Measurements from ENCODE around the gene FAP.

Gene FAP

GRCh38 chr2:162242586-162243280 is 512 bp downstream of the FAP start:
- no peak for DNase-seq

- no peak for DNase-seq
Measured at GRCh38 chr2:162241571-162241970, 1.7 kb downstream of the FAP start.

DNA sequence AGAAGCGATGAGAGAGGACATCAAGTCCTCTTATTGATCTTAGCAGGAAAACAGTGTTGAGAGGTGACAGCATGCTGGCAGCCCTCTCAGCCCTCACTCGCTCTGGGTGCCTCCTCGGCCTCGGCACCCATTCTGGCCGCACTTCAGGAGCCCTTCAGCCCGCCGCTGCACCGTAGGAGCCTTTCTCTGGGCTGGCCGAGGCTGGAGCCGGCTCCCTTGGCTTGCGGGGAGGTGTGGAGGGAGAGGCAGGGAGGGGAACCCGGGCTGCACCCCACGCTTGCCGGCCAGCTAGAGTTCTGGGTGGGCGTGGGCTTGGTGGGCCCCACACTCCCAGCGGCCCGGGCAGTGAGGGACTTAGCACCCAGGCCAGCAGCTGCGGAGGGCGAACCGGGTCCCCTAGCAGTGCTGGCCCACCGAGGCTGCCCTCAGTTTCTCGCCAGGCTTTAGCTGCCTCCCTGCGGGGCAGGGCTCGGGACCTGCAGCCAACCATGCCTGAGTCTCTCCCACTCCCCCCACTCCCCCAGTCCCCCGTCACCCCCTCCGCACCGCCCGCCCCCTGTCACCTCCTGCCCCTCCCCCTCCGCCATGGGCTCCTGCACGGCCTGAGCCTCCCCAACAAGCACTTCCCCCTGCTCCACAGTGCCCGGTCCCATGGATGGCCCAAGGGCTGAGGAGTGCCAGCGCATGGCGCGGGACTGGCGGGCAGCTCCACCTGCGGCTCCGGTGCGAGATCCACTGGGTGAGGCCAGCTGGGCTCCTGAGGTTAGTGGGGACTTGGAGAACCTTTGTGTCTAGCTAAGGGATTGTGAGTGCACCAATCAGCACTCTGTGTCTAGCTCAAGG is 8.4 kb downstream of the FAP start:
- no peak for DNase-seq

DNA sequence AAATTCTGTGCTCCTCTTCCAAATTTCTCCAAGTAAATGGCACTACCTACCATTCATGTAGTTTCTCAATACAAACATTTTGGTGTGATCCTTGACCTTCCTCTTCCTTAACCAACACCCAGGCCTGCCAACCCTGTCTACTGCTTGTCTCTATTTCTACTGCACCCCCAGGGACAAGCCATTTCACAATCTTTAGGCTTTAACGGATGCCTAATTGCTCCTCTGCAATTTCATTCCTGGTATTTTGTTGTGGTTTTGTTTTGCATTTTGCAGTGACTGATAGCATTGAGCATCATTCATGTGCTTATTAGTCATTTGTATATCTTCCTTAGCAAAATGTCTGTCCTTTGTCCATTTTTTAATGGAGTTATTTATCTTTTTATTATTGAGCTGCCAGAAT is 10.0 kb downstream of the FAP start:
- no peak for DNase-seq

DNA sequence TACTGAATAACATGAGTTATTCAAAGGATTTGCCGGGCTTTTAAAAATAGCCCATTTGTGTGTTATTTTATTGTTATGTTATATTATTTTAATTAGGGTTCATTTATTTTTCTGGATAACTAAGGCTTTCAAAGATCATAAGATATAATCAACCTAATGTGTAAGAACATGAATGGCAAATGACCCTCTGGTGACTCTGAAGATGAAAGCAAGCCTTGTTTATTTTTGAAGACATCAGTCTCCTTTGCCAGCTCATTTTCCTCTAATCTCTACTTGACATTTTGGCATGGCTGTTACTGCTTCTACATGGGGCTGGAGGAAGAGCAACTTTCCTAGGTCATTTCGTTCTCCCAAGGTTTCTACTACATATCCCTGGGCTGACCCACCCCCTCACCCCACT is 10.6 kb downstream of the FAP start:
- no peak for DNase-seq

- no peak for DNase-seq
Measured at GRCh38 chr2:162232027-162232426, 11.2 kb downstream of the FAP start.

DNA sequence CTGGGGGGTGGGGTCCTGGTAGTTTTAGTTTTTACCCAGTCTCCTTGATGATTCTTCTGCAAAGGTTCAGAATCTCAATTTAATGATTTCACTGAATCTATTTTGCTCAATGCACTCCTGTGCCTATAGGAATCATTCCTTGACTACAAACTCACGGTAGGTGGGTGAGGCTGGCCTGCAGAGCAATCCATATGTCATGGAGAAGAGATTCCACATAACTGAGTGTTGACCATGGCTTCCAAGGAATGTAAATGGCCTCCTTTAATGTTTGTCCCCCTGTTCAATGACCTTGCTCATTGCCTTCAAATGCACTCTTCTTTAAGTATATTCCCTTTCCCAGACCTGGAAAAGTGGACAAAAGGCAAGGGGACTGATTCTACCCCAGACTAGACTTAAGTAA is 12.5 kb downstream of the FAP start:
- no peak for DNase-seq

DNA sequence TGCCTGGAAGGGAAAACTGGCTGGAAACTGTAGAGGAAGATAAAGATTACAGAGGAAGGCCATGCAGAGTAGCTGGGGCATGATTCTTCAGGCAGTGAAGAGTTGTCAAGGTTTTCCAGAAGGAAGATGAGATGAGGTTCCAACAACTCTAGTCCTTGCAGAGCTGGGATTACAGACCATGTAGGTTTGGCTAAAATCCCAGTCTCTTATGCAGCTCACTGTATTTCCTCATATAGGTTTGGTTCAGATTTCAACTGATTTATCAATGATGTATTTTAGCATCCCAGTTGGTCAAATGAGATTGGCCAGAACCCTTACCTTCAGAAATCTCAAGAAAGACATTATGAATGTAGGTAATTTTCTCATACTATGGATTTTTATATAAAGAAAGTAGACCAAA is 16.4 kb downstream of the FAP start:
- no peak for DNase-seq

DNA sequence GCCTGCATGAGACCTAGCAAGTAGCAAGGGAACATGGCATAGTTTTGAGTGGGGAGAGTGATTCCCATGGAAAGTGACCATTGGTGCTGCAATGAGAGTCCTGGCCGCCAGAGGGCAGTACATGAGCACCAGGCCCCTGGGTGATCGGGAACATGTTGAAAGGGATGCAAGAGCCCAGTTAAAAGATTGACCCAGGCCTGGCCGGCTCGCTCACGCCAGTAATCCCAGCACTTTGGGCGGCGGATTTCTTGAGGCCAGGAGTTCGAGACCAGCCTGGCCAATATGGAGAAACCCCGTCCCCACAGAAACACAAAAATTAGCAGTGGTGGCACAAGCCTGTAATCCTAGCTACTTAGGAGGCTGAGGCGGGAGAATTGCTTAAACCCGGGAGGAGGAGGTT is 22.2 kb downstream of the FAP start:
- no peak for DNase-seq

DNA sequence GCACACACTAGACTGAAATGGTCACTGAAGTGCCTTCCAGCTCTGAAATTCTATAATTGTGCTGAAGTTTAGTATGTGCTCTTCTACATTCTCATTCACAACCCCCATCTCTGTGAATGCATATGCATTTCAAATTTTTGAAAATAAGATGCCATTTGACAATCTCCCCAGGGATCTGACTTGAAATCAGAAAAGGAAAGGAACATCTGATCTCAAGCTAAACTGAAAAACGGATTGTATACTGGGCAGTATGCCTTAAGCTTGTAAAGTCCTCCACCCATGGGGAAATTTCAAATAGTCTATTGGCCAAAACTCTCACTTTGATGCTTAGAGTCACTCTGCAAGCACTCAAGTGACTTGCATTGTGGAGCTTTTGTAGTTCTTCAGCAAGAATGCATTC is 22.9 kb downstream of the FAP start:
- no peak for DNase-seq

GRCh38 chr2:162219426-162219825 is 23.8 kb downstream of the FAP start:
- no peak for DNase-seq

GRCh38 chr2:162217598-162217997 is 25.6 kb downstream of the FAP start:
- no peak for DNase-seq

GRCh38 chr2:162215162-162215561 is 28.1 kb downstream of the FAP start:
- no peak for DNase-seq

DNA sequence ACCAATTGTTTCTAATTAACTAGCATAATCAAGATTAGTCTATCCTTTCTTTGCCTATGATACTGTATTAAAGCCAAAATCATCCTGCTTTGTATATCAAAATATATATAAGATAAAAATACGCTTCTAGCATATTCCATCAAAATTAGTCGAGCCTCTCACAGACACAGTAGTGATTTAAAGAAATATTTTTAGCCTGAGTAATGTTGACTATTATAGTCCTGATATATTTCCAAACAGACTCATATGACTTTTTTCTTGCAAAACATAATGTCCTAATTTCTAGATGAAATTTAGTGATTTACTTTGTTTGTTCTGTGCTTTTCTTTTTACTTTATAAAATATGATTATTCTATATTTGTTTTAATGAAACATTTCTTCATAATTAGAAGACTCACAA is 30.9 kb downstream of the FAP start:
- DNase-seq: no peak

DNA sequence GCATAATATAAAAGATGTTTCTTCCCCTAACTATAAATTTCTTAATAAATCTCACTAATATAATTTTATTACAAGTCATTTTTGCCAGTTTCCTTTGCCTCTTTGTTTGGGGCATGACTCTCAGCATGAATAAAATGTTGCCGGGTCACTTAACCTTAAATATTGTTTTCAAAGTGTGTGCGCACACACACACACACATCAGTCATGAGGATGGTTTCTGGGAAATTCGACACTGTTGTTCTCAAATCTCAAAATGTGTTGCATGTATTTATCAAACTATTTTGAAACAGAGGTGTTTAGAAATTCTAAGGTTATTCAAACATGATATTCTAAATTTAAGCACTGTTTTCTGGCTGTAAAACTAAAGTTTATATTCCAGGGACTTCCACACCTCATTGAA is 31.5 kb downstream of the FAP start:
- DNase-seq: no peak

GRCh38 chr2:162210385-162210784 is 32.9 kb downstream of the FAP start:
- no peak for DNase-seq

DNA sequence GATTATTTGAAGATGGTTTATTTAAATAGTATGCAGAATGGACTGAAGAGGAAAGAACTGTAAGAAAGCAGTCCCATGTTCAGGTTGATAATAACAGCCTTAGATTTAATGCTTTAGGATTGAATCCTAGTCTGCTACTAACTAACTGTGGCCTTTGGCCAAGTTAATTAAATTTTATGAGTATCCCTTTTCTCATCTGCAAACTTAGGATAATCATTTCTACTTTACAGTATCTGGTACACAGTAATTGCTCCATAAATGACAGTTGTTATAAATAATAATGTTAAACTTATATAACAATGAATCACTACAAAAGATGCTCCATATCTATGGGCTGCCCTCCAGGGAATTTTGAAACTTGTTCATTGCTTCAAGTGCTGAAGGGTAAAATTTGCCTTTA is 41.0 kb downstream of the FAP start:
- DNase-seq: no peak

DNA sequence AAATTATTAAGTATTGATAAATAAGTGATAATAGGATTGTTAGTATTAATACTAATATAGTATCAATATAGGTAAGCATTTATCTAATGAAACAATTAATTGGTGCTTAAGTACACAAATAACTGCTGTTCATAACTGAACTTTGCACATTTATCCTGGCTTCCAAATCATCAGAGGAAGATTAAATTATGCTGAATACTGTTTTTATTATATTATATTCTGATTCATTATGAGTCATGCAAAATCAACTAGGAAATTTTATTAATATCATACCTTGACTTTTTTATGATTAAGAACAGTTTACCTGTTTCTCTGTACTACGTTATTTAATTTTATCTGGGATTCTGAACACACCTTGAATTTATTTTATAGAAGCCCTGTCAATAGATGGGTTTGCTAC is 42.6 kb downstream of the FAP start:
- DNase-seq: no peak

DNA sequence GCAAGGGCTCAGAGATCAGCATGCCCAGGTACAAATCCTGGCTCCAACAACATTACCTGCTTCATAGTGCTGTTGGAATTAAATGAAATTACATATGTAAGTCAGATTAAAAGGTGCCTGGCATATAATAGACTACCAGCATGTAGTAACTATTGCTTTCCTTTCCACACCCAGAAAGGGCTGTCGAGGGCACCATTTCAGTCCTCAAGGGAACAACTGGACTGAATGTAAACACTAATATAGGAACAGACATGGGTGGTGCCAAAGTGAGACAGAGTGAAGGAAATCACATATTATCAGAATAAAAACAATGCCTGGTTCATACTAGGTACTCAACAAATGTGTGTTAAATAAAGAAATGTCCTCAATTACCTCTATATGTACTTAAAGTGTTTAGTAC is 43.3 kb downstream of the FAP start:
- DNase-seq: no peak

- no peak for DNase-seq
Measured at GRCh38 chr2:162198239-162198638, 45.0 kb downstream of the FAP start.

DNA sequence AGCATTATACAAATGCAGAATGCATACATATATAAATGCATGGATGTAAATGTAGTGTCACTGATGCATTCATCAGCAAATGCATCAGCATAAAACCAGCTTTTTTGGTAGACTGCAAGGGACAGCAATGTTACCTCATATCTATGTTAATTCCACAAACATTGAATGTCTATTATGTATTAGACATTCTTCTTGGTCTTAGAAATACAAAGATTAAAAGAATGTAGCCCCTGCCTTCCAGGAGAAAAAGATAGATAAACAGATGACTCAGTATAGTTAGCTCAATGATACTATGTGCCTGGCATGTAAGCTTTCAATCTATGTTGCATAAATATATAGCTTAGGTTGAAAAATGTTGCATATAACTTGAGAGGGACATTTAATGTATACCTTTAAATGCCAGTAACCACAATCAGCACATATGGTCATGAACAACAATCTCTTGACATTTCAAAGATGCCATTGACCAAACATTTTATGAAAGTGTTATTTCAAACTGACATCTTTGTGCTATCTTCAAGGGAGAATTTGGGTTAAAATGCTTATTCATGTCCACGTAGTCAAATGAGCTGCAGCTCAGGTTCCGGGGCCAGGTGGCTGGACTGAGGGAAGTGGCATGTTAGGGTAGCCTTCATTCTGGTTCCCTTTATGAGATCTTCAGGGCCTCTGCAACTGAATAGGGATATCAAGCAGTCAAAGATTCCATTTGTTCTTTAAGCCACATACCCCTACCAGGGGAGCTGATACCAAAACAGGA is 46.0 kb downstream of the FAP start:
- no peak for DNase-seq

DNA sequence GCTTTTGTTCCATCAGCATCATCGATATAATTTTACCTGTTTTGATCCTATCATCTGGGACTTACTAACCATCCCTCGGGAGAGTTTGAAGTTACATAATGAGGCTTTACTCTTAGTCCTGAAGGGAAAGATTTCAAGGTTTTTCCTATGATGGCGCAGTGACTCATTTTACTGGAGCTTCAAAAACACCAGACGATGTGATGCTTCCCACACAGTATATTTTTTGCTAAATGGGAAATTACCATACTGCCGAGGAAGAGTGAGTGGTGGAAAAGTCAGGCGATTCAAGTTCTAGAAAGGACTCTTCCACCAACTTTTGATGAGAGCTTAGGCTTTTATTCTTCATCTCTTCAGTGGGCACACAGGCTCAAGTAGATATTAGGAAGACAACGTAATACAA is 46.6 kb downstream of the FAP start:
- DNase-seq: no peak

DNA sequence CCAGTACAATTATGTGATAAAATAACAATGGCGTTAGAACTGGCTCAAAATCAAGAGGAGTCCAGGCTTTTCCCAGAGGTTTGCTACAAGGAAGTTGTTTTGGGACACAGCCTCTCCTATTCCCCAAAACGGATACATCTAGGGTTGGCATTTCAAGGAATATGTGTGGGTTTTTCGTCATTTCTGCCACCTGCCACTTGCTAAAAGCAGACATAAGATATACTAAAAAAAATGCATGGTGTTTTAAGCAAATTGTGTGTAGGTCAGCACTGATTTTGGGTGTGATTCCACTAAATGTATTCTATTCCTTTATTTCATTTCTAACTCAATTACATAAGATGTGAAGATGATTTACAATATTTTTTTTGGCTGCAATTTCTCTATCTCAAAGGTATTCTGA is 54.8 kb downstream of the FAP start:
- no peak for DNase-seq
